GM12892 (cell line): Measurements from ENCODE around the gene C11orf21.

Experiments
- POLR2A ChIP-seq: IDR thresholded peaks from 2 replicates; pipeline ENCODE4 v1.6.1; 2011; ENCODE audit warnings: low read depth, low read length, control low read depth
- POLR2AphosphoS5 ChIP-seq: IDR thresholded peaks from 2 replicates; pipeline ENCODE4 v1.6.1; 2011; ENCODE audit warnings: low read depth, low read length, control low read depth
- TAF1 ChIP-seq: IDR thresholded peaks from 2 replicates; pipeline ENCODE4 v1.6.1; 2011; ENCODE audit warnings: low read depth, mild to moderate bottlenecking, control low read depth, low read length, borderline replicate concordance

DNA sequence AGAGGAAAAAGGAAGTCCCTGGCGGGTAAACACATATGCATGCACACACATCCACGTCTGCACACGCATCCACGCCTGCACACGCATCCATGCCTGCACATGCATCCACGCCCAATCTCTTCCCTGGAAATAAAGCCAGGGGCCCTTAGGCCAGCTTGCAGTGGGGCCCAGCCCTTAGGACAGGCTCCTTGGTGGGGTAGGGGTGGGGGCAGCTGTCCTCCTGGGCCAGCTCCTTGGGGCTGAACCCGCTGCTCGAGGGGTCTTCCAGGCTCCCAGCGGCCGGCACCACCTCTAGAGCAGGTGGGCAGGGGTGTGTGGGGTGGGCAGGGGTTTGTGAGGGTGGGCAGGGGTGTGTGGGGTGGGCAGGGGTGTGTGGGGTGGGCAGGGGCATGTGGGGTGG lies 1.9 kb downstream of the C11orf21 start:
- TF ChIP-seq POLR2A (no peak), TAF1 (no peak), POLR2AphosphoS5 (no peak)
